Panc1 (cell line): ENCODE results near the gene ATP8B1. TPM values are rescaled to one million over a fixed set of nuclear protein-coding genes. Genes with fewer than 3 reads are reported as not detected.

ENCODE experiments used
- ATAC-seq: fragments of 200-7000 bp; cut with Tn5 transposase; 2 replicates; pipeline ENCODE4 v1.9.1; 2020; ENCODE audit warnings: mild to moderate bottlenecking, moderate library complexity
- BruUV-seq: library from RNA; stranded (reverse); fragments of 400-500 nt; replicated peaks from 2 replicates; lab custom pipeline; 2021; lab: Mats Ljungman, UMichigan
- CTCF ChIA-PET: fragments of 300-600 bp; sonication (Branson Sonifier 250); formaldehyde crosslinking; loops from one replicate; lab custom pipeline; 2022; ENCODE audit warnings: antibody characterized with exemption; lab: Charles Lee
- POLR2A ChIA-PET: fragments of 300-600 bp; sonication (Branson Sonifier 250); formaldehyde crosslinking; loops from one replicate; lab custom pipeline; 2022; ENCODE audit warnings: antibody characterized with exemption; lab: Charles Lee
- DNase-seq: peaks from one replicate; pipeline ENCODE4 v3.0.0-alpha.2; 2010; ENCODE audit warnings: low read depth, low spot score
- H3K27ac ChIP-seq: 2 replicates; pipeline ENCODE4 v1.5.1; 2011; ENCODE audit warnings: mild to moderate bottlenecking, low read length, inconsistent platforms
- H3K27me3 ChIP-seq: fragments of 200-500 bp; sonication (Bioruptor generic); 2 replicates; pipeline ENCODE4 v1.6.0; 2014; ENCODE audit warnings: low read length, inconsistent platforms; ENCODE audit not compliant: control insufficient read depth, insufficient read depth
- H3K36me3 ChIP-seq: fragments of 200-500 bp; sonication (Bioruptor generic); 2 replicates; pipeline ENCODE4 v1.5.1; 2014; ENCODE audit warnings: inconsistent platforms, mild to moderate bottlenecking, low read length, moderate library complexity; ENCODE audit not compliant: control insufficient read depth, insufficient read depth
- H3K4me1 ChIP-seq: 2 replicates; pipeline ENCODE4 v1.5.1; 2011; ENCODE audit warnings: inconsistent platforms, mild to moderate bottlenecking, low read length, moderate library complexity; ENCODE audit not compliant: control insufficient read depth, insufficient read depth
- H3K4me3 ChIP-seq, 2 experiments: 2 replicates each; pipeline ENCODE4 v1.5.1; 2011 to 2012; ENCODE audit warnings: low read depth in 2 of 2, low read length in 2 of 2, mild to moderate bottlenecking in 2 of 2, inconsistent platforms in 1 of 2, moderate library complexity in 1 of 2
- H3K9me3 ChIP-seq: fragments of 200-500 bp; sonication (Bioruptor generic); 2 replicates; pipeline ENCODE4 v1.5.1; 2014; ENCODE audit warnings: low read depth, mild to moderate bottlenecking, inconsistent platforms, low read length, moderate library complexity; ENCODE audit not compliant: control insufficient read depth, insufficient read depth
- POLR2AphosphoS5 ChIP-seq: IDR thresholded peaks from 2 replicates; pipeline ENCODE4 v1.6.1; 2012; ENCODE audit warnings: mild to moderate bottlenecking, low read depth, low read length, moderate library complexity
- SIN3A ChIP-seq: IDR thresholded peaks from 2 replicates; pipeline ENCODE4 v1.6.1; 2012; ENCODE audit warnings: low read depth, mild to moderate bottlenecking, low read length, moderate library complexity, borderline replicate concordance; ENCODE audit not compliant: insufficient read depth
- TCF7L2 ChIP-seq: IDR thresholded peaks from 2 replicates; pipeline ENCODE4 v1.6.1; 2011; ENCODE audit warnings: mild to moderate bottlenecking, low read depth, low read length, inconsistent platforms
- in situ Hi-C: cut with HindIII; loops from 2 replicates; pipeline ENCODE4 v1.10.0; 2016; ENCODE audit warnings: low sequenced_read_pairs, low pct_unique_long_range_greater_than_20kb
- intact Hi-C: fragments of 100-400 bp; cut with micrococcal nuclease; formaldehyde crosslinking; loops from one replicate; pipeline ENCODE4 v1.10.0; 2022; ENCODE audit not compliant: unreplicated experiment
- total RNA-seq: library from RNA; stranded (reverse); gene quantifications from one replicate; pipeline ENCODE4 v1.2.1, GENCODE V29; 2021; ENCODE audit not compliant: unreplicated experiment
- TF ChIP-seq, protein P1 (sequence below): fragments of 450-650 bp; IDR thresholded peaks from 2 replicates; pipeline ENCODE4 v1.5.1; 2017; ENCODE audit warnings: mild to moderate bottlenecking
- TF ChIP-seq, protein P2 (sequence below), 2 experiments: IDR thresholded peaks; 2 replicates each; pipeline ENCODE4 v1.6.1; 2011 to 2012; ENCODE audit warnings: low read depth in 2 of 2, control low read depth in 1 of 2, low read length in 1 of 2, mild to moderate bottlenecking in 1 of 2, moderate library complexity in 1 of 2; ENCODE audit not compliant: insufficient read depth in 1 of 2

Gene ATP8B1
- total RNA-seq, 1 experiment from 2014 or later, result 12.5 TPM

DNA sequence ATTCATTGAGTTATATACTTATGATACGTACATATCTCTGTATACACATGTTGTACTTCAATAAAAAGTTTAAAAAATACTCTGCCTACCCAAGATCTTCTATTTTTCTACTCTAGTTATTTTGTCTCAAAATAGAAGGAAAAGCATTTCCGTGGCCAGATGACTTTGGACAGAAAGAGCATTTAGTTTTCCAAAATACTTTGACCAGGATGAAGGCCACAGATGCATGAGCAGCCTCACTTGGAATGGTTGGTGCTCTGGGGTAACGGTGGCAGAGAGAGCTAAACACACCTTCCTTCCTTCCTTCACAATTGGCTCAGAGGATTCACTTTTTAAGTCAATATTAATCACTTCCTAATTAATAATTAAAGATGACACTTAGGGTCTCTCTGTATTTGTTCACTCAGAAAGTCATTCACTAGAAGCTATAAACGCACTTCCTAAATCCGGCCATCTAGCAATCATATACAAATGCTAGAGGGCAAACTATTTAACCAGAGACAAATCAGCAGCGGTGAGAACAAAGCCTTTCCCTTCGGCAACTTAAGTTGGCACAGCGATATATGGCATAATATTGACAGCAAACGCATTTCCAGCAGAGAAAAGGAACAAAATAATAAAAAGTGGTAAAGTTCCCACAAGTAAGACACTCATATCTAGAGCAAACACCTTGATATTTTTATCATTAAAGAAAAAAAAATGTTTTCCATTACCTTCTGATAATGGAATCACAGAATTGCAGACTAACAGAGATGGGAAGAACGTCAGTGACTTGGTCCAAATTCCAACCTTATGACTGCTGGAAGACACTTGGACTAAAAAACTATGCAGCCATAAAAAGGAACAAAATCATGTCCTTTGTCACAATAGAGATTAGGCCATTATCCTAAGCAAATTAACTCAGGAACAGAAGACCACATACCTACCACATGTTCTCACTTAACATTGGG lies 125.6 kb downstream of the ATP8B1 start:
- Histone ChIP-seq H3K4me3 (no peak overlapping the region), H3K4me1 (no peaks in the 10 kb centered on the region), H3K9me3 (no peaks in the 10 kb centered on the region), H3K27ac (no peak overlapping the region), H3K36me3 (no peaks in the 10 kb centered on the region), H3K27me3 (no peaks in the 10 kb centered on the region)
- ChIA-PET CTCF (no interaction called here), POLR2A (no interaction called here)
- no peak for DNase-seq
- TF ChIP-seq, protein P1, sequence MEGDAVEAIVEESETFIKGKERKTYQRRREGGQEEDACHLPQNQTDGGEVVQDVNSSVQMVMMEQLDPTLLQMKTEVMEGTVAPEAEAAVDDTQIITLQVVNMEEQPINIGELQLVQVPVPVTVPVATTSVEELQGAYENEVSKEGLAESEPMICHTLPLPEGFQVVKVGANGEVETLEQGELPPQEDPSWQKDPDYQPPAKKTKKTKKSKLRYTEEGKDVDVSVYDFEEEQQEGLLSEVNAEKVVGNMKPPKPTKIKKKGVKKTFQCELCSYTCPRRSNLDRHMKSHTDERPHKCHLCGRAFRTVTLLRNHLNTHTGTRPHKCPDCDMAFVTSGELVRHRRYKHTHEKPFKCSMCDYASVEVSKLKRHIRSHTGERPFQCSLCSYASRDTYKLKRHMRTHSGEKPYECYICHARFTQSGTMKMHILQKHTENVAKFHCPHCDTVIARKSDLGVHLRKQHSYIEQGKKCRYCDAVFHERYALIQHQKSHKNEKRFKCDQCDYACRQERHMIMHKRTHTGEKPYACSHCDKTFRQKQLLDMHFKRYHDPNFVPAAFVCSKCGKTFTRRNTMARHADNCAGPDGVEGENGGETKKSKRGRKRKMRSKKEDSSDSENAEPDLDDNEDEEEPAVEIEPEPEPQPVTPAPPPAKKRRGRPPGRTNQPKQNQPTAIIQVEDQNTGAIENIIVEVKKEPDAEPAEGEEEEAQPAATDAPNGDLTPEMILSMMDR, result no peak
- TF ChIP-seq TCF7L2 (no peak), POLR2AphosphoS5 (no peak), SIN3A (no peak)
- TF ChIP-seq, protein P2, sequence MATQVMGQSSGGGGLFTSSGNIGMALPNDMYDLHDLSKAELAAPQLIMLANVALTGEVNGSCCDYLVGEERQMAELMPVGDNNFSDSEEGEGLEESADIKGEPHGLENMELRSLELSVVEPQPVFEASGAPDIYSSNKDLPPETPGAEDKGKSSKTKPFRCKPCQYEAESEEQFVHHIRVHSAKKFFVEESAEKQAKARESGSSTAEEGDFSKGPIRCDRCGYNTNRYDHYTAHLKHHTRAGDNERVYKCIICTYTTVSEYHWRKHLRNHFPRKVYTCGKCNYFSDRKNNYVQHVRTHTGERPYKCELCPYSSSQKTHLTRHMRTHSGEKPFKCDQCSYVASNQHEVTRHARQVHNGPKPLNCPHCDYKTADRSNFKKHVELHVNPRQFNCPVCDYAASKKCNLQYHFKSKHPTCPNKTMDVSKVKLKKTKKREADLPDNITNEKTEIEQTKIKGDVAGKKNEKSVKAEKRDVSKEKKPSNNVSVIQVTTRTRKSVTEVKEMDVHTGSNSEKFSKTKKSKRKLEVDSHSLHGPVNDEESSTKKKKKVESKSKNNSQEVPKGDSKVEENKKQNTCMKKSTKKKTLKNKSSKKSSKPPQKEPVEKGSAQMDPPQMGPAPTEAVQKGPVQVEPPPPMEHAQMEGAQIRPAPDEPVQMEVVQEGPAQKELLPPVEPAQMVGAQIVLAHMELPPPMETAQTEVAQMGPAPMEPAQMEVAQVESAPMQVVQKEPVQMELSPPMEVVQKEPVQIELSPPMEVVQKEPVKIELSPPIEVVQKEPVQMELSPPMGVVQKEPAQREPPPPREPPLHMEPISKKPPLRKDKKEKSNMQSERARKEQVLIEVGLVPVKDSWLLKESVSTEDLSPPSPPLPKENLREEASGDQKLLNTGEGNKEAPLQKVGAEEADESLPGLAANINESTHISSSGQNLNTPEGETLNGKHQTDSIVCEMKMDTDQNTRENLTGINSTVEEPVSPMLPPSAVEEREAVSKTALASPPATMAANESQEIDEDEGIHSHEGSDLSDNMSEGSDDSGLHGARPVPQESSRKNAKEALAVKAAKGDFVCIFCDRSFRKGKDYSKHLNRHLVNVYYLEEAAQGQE (IDR thresholded peaks at IDR 0.05; ENCODE audit: insufficient read depth in 1 of 2, low read depth in 2 of 2, low read length in 1 of 2), result no peak
- in situ Hi-C loops (no loop called here), intact Hi-C loops (no loop called here)
- BruUV-seq, result no TSS peak
- no peak for ATAC-seq

DNA sequence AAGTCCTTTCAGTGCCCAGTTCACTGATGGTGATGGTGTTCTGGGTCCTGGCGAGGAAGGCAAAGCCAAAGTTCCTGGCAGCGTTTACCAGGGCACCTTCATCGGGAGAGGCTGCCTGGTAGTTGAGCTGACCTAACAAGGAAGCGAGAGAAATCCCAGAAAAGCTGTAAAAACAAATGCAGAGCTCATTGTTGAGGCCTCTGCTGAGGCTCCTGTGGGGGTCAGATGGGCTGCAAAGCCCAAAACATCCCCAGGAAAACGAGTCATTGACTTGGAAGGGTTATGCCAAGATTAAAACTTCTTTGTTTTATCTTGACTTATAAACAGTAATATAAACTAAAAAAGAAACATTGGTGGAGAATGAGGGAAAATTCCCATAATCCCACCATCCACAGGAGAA lies 128.2 kb downstream of the ATP8B1 start:
- intact Hi-C loops (no loop called here), in situ Hi-C loops (no loop called here)
- BruUV-seq, result no TSS peak
- Histone ChIP-seq H3K27ac (no peak overlapping the region), H3K4me1 (no peaks in the 10 kb centered on the region), H3K27me3 (no peaks in the 10 kb centered on the region), H3K36me3 (no peaks in the 10 kb centered on the region), H3K4me3 (no peak overlapping the region), H3K9me3 (no peaks in the 10 kb centered on the region)
- no peak for DNase-seq
- POLR2A ChIA-PET, result no interaction called here
- no peak for ATAC-seq
- CTCF ChIA-PET, result no interaction called here
- TF ChIP-seq TCF7L2 (no peak), POLR2AphosphoS5 (no peak), SIN3A (no peak)
- TF ChIP-seq, protein P2 (IDR thresholded peaks at IDR 0.05; ENCODE audit: insufficient read depth in 1 of 2, low read depth in 2 of 2, low read length in 1 of 2), result no peak
- TF ChIP-seq, protein P1, result no peak
